Fibroblast of mammary gland (primary cell): ENCODE results near the gene ALKBH5.

Experiments
- DNase-seq: peaks from one replicate; pipeline ENCODE4 v3.0.0-alpha.2; 2010; ENCODE audit warnings: low read depth
- H3K4me3 ChIP-seq: 2 replicates; pipeline ENCODE4 v1.5.1; 2011; ENCODE audit warnings: low read depth, mild to moderate bottlenecking, low read length, moderate library complexity; ENCODE audit not compliant: control insufficient read depth
- TF ChIP-seq, protein P1 (sequence below): conservative IDR thresholded peaks from 2 replicates; pipeline ENCODE4 v1.5.1; 2011; ENCODE audit warnings: low read depth, low read length, inconsistent platforms; ENCODE audit not compliant: control insufficient read depth, insufficient read depth

Gene ALKBH5

DNA sequence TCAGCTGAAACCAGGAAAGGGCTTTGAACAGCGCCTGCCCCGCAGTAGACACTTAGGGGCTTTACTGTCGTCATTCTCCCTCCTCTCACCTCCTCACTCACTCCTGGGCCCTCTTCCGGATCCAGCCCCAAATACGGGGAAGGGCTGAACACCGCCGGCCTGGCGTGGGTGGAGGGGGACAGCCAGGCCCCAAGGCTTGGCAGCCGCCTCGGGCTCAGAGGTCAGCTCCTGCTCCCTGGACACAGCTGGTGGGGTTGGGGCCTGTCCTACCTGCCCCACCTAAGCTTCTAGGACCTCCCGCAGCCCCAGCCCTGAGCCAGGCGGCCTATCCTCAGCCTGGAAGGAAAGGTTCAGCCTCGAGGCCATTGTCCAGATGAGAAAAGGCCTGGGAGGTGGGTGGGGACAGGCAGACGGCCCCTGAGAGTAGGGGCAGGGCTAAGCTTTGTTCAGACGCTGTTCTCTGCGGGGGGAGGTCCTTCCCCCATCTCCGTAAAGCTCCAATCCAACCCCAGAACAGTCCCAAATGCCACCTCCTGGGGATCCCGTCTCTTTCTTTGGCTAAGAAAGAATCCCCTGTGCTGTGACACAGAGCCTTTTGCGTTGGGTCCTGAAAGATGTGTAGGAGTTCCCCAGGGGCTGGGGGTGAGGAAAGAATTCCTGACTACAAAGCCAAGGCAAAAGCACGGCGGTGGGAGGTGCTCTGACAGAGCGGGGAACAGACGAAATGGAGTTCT, 40.9 kb downstream of the ALKBH5 start:
- TF ChIP-seq, protein P1, sequence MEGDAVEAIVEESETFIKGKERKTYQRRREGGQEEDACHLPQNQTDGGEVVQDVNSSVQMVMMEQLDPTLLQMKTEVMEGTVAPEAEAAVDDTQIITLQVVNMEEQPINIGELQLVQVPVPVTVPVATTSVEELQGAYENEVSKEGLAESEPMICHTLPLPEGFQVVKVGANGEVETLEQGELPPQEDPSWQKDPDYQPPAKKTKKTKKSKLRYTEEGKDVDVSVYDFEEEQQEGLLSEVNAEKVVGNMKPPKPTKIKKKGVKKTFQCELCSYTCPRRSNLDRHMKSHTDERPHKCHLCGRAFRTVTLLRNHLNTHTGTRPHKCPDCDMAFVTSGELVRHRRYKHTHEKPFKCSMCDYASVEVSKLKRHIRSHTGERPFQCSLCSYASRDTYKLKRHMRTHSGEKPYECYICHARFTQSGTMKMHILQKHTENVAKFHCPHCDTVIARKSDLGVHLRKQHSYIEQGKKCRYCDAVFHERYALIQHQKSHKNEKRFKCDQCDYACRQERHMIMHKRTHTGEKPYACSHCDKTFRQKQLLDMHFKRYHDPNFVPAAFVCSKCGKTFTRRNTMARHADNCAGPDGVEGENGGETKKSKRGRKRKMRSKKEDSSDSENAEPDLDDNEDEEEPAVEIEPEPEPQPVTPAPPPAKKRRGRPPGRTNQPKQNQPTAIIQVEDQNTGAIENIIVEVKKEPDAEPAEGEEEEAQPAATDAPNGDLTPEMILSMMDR, result no peak
- H3K4me3 ChIP-seq, result peak overlapping the region; percentile 42
- peak; percentile 60 for DNase-seq

DNA sequence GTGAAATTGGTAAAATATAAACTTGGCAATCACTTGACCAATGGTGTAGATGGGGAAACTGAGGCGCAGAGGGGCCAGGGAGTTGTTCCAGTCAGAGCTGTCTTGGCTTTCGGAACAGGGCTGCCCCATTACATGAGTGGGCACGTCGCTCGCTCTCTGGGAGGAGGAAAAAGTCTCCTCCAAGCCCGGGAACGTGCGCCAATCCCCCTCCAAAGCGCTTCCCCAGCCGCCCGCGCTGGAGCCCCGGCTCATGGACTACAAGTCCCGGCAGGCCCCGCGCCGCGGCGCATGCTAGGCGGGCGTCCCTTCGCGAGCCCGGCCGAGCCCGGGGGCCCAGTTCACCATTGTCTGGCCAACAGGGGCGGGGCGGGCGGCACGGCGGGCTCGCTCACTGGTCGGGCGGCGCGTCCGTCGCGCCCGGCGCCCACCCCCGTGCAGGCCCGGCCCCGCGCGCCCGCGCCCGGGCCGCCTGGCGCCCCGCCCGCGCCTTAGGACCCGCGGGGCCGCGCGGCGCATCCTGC, 41.6 kb downstream of the ALKBH5 start, which contains the start of gene LLGL1:
Gene LLGL1, plus strand, starts transcription at position 515 of the 521 bp plus-strand sequence. CDS start 48 bp downstream, outside the sequence.
- DNase-seq, result peak; percentile 92
- TF ChIP-seq, protein P1, result no peak
- peak within 1 kb of the TSS; percentile 73 for H3K4me3 ChIP-seq

DNA sequence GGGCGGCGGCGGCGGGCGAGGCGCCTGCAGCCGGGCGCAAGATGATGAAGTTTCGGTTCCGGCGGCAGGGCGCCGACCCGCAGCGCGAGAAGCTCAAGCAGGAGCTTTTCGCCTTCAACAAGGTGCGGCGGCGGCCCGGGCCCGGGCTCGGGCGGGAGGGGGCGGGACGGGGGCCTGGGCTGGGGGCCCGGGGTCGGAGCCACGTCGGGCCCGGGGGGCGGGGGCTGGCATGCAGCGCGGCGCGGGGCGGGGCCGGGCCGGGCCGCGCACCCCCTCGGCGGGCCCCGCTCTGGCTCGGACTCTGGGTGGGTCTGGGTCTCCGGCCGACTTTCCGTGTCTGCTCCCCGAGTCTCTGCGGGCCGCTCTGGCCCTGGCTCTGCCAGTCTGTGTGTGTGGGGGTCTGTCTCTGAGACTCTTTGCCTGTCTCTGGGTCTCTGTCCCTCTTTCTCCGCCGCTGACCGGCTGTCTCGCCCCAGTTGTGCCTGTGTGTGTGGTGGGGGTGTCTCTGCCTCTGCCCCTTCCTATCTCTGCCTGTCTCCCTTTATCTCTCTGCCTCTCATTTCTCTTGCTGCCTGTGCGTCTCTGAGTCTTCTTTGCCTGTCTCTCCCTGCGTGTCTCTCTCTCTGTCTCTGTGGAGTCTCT, 42.1 kb downstream of the ALKBH5 start:
- DNase-seq, result no peak
- peak overlapping the region; percentile 73 for H3K4me3 ChIP-seq
- TF ChIP-seq, protein P1, result no peak

DNA sequence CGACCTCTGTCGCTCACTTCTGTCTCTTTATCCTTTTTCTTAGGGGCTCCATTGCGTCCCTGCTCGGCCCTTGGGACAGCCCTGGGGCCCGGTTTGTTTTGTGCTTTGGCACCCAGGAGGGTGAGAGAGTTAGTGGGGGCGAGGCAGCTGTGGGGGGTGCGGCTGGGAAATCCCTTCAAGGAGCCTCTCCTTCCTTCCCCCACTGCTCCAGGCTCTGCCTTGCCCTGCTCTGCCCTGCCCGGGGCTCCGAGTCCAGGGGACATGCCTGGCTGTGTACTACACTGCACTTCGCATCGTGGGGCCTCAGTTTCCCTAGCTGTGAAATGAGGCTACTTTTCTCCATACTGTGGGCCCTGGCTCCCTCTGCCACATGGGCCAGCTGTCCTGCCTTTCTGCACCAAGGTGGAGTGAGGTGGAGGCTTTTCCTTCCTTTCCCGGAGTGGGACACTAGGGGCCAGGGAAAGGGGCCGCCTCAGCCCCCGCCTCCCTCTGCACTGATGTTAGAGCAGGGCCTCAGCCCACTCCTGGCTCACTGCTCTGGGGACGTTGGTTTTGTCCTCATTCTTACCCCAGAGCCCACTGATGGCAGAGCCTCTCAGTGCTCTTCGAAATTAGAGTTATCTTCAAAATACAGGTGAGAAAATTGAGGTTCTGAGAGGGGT, 42.8 kb downstream of the ALKBH5 start:
- DNase-seq, result no peak
- H3K4me3 ChIP-seq, result peak overlapping the region; percentile 73
- TF ChIP-seq, protein P1, result no peak

DNA sequence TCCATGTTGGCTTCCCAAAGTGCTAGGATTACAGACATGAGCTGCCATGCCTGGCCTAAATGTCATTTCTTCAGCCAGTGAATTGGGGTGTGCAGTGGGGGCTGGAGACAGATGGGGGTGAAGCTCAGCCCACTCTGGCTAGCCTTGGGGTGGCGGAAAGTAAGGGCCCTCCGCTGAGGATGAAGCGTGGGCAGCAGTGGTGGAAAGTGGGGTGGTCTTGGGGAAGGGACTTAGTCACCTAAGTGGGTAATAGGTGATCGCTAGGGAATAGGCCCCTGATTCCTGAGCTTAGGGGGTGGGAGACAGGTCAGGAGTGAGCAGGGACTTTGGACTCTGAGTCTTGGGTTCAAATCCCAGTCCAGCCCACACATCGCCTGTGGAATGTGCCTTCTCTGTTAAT, 44.0 kb downstream of the ALKBH5 start:
- no peak for DNase-seq
- TF ChIP-seq, protein P1, result no peak
- no peak overlapping the region for H3K4me3 ChIP-seq

DNA sequence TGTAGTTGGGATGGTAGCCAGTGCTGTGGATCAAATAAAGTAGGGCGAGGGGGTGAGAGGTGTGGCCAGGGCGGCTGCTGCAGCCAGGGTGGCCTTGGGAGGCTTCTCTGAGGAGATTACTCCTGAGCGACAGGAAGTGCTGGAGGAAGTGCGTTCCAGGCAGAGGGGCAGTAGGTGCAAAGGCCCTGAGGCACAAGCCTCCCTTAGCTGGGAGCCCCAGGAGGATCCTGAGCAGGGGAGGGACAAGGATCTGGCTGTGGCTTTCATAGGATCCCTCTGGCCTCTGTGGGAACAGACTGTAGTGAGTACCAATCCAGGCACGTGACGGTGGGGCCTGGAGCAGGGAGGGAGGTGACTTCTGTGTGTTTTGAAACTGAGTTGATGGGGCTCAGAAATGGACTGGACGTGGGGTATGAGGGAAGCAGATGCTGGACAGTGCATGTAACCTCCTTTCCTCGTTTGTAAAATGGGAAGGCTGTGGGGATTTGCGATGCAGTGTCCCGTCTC, 44.6 kb downstream of the ALKBH5 start:
- DNase-seq, result no peak
- H3K4me3 ChIP-seq, result no peak overlapping the region
- TF ChIP-seq, protein P1, result no peak
